SH-SY5Y (cell line): Measurements from ENCODE around the gene SPINK13.

Experiments
- GATA2 ChIP-seq: IDR thresholded peaks from 2 replicates; pipeline ENCODE4 v1.6.1; 2011; ENCODE audit warnings: mild to moderate bottlenecking, low read depth, low read length
- GATA3 ChIP-seq: IDR thresholded peaks from 2 replicates; pipeline ENCODE4 v1.6.1; 2011; ENCODE audit warnings: low read depth, mild to moderate bottlenecking, low read length, moderate library complexity

Gene SPINK13

GRCh38 chr5:148268566-148268965 lies at the start of gene SPINK13:
SPINK13 (plus strand) TSS chr5:148268794; CDS start chr5:148270073, 1,279 bp downstream.
- TF ChIP-seq GATA2 (no peak), GATA3 (no peak)

GRCh38 chr5:148221508-148221907 lies 47.1 kb upstream of the SPINK13 start:
- no peak for TF ChIP-seq GATA3
- no peak for TF ChIP-seq GATA2

- TF ChIP-seq GATA2 (no peak), GATA3 (no peak)
Measured at GRCh38 chr5:148224117-148224742, 44.4 kb upstream of the SPINK13 start.

- no peak for TF ChIP-seq GATA2
- TF ChIP-seq GATA3, result no peak
Measured at GRCh38 chr5:148228392-148228984, 40.1 kb upstream of the SPINK13 start.

GRCh38 chr5:148229840-148230239 lies 38.8 kb upstream of the SPINK13 start:
- TF ChIP-seq GATA2 (no peak), GATA3 (no peak)

- TF ChIP-seq GATA3 (no peak), GATA2 (no peak)
Measured at GRCh38 chr5:148230240-148230639, 38.4 kb upstream of the SPINK13 start.

GRCh38 chr5:148237785-148238417 lies 30.7 kb upstream of the SPINK13 start:
- TF ChIP-seq GATA2 (no peak), GATA3 (no peak)

GRCh38 chr5:148238418-148238794 lies 30.2 kb upstream of the SPINK13 start, which contains the start of gene MARCOL:
MARCOL (plus strand) TSS chr5:148238525; CDS start chr5:148238598, 73 bp downstream.
- TF ChIP-seq GATA3 (no peak), GATA2 (no peak)

- TF ChIP-seq GATA2, result no peak
- no peak for TF ChIP-seq GATA3
Measured at GRCh38 chr5:148248894-148249293, 19.7 kb upstream of the SPINK13 start.

- TF ChIP-seq GATA2 (no peak), GATA3 (no peak)
Measured at GRCh38 chr5:148255456-148255855, 13.1 kb upstream of the SPINK13 start.

GRCh38 chr5:148259288-148259687 lies 9.3 kb upstream of the SPINK13 start:
- TF ChIP-seq GATA3 (no peak), GATA2 (no peak)

GRCh38 chr5:148261221-148261620 lies 7.4 kb upstream of the SPINK13 start:
- TF ChIP-seq GATA2, result no peak
- no peak for TF ChIP-seq GATA3

GRCh38 chr5:148267962-148268361 lies 632 bp upstream of the SPINK13 start:
- TF ChIP-seq GATA3 (no peak), GATA2 (no peak)

- no peak for TF ChIP-seq GATA2
- TF ChIP-seq GATA3, result no peak
Measured at GRCh38 chr5:148290271-148291195, 21.9 kb downstream of the SPINK13 start.
